Islet precursor cell (in vitro differentiated cells): ENCODE data around the gene SPATS1.
"Not testable (repeated sequence)": the region's sequence is repeated elsewhere in the genome, so short reads cannot be mapped to it uniquely, and the experiment has no call there.

Experiments used
- DNase-seq: peaks from one replicate; pipeline ENCODE4 v3.0.0-alpha.2; 2018

The SPATS1 gene

DNA sequence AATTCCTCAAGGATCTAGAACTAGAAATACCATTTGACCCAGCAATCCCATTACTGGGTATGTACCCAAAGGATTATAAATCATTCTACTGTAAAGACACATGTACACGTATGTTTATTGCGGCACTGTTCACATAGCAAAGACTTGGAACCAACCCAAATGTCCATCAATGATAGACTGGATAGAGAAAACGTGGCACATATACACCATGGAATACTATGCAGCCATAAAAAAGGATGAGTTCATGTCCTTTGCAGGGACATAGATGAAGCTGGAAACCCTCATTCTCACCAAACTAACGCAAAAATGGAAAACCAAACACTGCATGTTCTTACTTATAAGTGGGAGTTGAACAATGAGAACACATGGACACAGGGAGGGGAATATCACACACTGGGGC, 4.4 kb downstream of the SPATS1 start:
- DNase-seq: not testable (repeated sequence)

GRCh38 chr6:44349904-44350649, 7.6 kb downstream of the SPATS1 start:
- DNase-seq: peak; percentile 70

GRCh38 chr6:44350650-44350994, 8.2 kb downstream of the SPATS1 start:
- DNase-seq: not testable (repeated sequence)

GRCh38 chr6:44352259-44352658, 9.8 kb downstream of the SPATS1 start:
- DNase-seq: no peak

- no peak for DNase-seq
Measured at GRCh38 chr6:44353336-44353735, 10.9 kb downstream of the SPATS1 start.

- no peak for DNase-seq
Measured at GRCh38 chr6:44355640-44356039, 13.2 kb downstream of the SPATS1 start.

- DNase-seq: no peak
Measured at GRCh38 chr6:44356487-44356886, 14.0 kb downstream of the SPATS1 start.

DNA sequence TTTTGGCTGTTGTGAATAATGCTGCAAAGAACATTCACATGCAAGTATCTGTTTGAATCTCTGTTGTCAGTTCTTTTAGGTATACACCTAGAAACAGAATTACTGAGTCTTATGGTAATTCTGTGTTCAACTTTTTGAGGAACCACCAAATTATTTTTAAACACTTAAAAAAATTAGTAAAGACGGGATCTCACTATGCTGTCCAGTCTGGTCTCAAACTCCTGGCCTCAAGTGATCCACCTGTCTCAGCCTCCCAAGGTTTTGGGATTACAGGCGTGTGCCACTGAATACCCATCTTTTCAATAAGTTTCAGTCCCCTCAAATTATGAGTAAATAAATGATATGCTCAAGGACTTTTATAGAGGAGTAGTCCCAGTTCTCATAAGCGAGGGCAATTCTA, 17.5 kb downstream of the SPATS1 start:
- DNase-seq: no peak

DNA sequence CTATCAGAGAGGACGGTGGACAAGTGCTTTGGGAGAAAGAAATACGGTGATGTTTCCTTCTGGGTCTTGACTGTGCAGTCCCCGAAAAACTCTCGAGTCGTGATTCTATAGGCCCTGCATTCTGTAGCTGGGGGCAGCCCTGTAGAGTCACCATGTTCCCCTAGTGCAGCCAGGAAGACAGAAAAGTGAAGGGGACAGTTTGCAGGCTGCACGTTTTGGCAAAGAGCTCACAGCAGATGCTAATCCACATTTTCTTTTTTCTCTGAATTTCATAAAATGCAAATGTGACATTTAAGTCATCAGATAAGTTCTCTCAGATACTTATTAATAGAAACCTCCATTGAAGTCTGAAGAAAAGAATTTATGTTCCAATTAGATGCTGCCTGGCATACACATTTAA, 19.5 kb downstream of the SPATS1 start:
- no peak for DNase-seq

DNA sequence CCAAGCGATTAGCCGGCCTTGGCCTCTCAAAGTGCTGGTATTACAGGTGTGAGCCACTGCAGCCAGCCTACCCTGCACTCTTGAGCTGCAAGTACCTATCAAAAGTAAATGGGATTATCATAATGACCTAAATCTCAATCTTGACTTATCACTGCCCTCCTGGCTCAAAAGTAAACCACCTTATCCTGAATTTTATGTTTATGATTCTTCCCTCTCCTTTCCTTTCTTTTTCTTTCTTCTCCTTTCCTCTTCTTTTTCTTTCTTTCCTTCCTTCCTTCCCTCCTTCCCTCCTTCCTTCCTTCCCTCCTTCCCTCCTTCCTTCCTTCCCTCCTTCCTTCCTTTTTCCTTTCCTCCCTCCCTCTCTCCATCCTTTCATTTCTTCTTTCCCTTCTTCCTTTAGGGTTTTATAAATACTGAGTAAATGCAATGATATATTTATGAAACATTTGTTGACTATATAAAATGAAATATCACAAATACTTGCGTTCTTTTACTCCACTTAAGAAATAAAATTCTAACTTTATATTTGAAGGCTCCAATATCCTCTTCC, 21.0 kb downstream of the SPATS1 start:
- DNase-seq: no peak

GRCh38 chr6:44366781-44367180, 24.3 kb downstream of the SPATS1 start:
- no peak for DNase-seq

DNA sequence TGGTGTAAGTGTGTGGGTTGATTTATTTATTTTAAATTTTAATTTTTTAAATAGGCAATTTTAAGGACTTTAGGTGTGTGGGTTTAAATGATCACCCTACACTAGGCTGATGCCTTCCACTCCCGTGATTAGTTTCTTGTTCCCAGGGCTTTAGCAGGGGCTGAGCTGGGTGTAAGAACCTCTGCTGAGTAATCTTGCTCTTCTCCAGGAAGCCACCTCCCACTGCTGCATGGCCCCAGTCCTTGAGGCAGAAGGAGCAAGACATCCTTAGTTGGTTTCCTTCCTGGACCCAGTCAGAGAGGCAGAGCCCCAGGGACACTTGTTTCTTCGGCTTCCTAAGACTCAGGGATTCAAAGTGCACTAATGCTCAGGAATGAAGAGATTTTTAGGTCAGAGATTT, 25.2 kb downstream of the SPATS1 start:
- no peak for DNase-seq

- no peak for DNase-seq
Measured at GRCh38 chr6:44373051-44373450, 30.6 kb downstream of the SPATS1 start.

DNA sequence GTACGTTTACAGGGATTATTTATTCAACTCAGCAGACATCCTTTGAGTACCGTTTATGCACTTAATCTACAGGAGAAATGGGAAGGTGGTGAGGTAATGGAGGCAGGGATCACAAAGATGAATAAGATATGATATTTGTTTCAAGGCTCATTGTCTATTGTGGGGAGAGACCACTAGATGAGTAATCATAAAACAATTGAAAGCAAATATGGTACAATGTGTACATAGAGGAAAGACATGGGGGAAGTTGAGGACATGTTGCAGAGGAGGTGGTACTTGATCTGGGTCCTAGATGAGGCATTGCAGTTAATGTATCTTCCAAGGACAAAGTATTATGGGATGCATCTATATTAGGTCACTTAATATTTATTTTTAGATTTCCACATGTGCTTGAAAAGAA, 31.3 kb downstream of the SPATS1 start:
- no peak for DNase-seq

DNA sequence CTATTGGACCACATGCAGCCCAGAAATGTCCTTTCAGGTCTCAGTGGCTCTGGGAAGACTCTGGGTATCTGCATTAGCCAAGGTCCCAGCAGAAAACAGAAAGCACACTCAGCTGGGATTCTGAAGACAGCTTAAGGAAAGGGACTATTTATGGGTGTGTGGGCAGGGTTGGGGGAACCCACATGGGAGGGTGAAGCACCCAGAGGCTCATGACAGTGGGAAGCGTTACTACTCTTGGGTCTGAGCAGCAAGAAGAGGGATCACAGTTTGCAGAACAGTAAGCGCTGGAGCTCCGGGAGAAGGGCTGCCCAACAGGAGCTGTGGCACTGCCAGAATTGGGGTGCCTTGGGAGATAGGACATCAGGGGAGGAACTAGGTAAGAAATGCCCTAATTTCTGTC, 32.6 kb downstream of the SPATS1 start:
- no peak for DNase-seq

DNA sequence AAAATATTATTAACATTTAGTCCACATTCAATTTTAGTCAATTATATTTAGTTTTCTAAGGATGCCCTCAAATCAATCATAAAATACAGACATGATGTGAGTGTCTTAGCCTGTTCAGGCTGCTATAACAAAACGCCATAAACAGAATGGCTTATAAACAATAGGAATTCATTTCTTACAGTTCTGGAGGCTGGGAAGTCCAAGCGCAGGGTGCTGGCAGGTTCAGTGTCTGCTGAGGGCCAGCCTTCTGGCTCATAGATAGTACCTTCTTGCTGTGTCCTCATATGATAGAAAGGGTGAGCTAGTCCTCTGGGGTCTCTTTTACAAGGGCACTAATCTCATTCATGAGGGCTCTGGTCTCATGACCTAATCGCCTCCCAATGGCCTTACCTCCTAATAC, 35.0 kb downstream of the SPATS1 start:
- no peak for DNase-seq

DNA sequence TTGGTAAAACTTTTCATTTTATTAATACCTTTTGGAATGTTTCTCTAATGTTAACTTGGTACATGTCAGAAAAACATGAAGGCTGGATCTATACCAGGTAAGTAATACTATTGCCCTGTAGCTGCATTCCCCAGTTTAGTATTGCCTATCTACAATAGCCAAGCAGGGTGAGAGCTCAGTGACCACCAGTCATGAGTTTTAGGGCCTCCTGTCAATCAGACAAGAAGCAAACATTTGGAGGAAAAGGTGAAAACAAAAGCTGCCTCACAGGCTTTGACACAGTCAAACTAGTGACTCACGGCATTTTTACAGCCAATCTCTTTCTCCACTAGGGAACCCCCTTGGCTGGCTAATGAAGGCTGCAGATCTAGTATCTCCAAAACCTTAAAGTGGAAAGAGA, 35.5 kb downstream of the SPATS1 start:
- no peak for DNase-seq

- DNase-seq: no peak
Measured at GRCh38 chr6:44381739-44382138, 39.3 kb downstream of the SPATS1 start.

DNA sequence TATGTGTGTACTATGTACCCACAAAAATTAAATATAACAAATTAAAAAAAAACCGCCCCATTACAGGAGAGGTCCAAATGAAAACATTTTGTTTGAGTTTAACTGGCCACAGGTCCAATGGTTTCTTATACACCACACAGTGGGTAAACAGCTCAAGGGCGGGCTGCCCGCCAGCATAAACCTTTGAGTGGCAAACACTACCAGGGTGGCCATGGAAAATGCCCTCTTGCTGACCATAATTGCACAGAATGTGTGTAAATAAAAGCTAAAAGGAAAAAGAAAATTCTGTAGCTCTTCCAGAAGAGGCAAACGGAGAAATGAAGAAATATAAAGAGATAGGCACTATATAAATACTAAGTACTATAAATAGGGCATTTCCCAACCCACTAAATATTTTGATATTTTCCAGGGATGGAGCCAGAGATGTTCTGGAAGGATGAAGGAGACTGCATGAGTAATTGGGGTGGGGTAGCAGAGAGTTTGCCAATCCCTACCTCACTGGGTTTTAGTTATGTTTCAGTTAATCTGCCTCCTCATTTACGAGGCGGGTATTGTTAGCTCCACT, 44.0 kb downstream of the SPATS1 start:
- no peak for DNase-seq

DNA sequence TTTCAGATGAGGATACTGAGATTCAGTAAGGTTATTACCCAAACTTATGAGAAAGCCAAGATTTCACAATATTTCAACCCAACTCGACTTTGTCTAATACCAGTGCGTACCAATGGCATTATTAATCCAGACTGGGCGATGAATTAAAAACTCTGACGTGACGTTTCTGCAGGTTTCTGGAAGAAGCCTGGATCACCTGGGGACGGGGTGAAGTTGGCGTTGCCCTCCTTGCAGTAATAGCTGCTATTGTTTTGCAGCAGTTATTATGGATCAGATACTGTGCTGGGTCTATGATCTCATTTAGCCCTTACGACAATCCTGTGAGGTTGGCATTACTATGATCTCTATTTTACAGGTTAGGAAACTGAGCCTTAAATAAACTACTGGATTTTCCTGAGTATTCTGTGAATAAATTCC, 44.5 kb downstream of the SPATS1 start:
- DNase-seq: no peak

GRCh38 chr6:44387346-44388134, 45.1 kb downstream of the SPATS1 start, which contains the start of gene CDC5L:
CDC5L (plus strand) TSS chr6:44387706; CDS start chr6:44387824, 118 bp downstream.
- peak; percentile 99 for DNase-seq

DNA sequence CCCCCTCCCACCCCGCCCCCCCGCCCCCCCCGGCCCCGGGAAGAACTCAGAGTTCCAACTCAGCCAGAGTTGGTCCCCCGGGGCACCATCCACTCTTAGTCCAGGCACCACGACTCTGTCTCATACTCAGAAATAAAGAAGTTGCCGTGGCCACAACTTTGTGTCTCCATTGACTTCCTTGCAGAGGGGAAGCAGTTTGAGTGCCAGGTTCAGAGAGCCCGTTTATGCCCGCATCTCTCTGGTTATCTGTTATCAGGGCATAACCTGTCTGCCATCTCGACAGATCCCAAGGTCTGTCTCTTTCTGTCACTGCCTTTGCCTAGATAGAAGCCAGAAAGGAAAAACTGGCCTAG, 45.7 kb downstream of the SPATS1 start:
- no peak for DNase-seq

- no peak for DNase-seq
Measured at GRCh38 chr6:44388887-44389286, 46.4 kb downstream of the SPATS1 start.

DNA sequence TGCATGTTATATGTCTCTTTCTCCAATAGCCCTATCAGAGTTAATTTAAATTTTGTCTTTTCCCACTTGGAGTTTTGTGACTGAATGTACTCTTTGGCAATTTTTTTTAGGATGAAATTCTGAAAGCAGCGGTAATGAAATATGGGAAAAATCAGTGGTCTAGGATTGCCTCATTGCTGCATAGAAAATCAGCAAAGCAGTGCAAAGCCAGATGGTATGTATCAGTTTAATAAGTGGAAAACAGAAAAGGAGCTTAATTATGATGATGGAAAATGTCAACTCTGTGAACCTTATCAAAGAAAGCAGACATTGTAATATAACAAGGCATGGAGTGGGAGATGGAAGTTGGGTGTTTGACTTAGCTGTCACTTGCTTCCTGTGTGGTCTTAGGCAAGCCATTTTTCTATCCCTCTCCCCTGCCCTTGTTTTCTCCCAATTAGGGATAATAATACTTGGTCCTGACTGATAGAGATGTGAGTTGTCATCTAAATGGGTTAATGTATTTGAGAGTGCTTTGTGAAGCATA, 47.8 kb downstream of the SPATS1 start:
- no peak for DNase-seq
